NCI-H345 treated with DMSO at 0.1 percent for 48 hours (cell line): ENCODE measurements around the gene TLK2.

Source experiments
- DNase-seq: peaks from one replicate; lab custom pipeline; 2025; ENCODE audit not compliant: unreplicated experiment; lab: John Stamatoyannopoulos, UW

The TLK2 gene

DNA sequence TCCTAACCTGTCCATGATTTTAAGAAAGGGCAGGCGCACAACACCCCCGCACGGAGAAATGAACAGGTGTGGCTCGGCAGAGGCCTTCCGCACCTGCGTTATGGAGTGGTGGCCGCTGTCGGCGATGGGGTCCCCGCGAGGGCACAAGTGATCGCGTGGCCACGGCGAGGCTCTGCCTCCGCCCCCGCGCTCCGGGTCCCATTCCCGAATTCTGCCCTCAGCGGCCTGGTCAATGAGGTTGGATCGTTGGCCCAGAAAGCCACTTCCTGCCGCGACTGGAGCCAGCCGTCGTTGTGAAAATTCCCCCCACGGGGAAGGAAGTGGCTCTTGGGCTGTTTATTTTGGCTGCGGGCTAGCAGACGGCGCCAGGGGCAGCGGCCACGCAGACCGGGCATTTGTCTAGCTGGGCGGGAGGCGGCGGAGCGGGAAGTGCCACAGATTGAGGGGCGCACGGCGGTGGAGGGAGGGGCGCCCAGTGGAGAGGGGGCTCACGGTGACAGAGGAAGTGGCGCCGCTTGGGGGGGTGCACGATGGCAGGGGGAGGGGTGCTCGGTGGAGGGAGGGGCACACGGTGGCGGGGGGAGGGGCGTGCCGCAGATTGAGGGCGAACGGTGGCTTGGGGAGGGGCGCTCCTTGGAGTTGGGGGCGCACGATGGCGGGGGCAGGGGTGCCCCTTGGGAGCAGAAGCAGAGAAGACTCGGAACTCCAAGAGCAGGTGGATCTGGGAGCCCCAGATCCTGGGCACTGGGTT, 173.8 kb downstream of the TLK2 start:
- DNase-seq = no peak

DNA sequence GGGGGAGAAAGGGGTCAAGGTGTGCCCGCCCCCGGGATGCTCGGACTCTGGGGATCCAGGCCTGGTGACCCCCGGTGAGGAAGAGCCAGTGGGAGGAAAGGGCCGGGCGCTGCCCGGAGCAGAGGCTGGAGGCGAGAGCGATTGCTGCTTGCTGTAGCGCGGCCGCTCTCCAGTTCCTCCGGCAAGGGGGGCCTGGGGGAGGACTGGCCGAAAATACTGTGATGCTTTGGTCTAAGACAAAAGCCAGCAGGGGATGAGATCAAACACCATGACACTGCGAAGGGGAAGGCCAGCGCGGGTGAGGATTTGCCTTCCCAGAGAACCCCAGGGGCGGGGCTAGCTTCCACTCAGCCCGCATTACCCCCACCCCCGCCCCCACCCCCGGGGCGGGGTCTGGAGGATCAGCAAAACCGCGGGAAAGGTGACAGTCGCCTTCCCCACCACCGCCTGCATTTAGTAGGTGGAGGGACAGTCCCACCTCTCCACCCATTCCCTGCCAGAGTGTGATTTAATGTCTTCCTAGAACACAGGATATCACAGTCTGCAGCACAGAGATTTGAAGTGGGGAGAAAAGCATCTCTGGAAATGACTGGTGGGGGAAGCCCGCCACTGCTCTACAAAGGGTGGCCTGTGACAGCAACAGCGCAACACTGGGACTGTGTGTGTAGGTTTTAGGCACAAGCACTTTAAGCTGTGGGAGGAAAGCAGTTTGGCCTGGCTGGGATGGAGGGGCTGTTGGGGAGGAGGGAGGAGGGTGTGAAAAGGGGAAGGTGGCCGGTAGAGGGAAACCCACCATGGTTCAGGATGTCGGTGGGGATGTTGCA, 174.6 kb downstream of the TLK2 start:
- peak; percentile 56 for DNase-seq

DNA sequence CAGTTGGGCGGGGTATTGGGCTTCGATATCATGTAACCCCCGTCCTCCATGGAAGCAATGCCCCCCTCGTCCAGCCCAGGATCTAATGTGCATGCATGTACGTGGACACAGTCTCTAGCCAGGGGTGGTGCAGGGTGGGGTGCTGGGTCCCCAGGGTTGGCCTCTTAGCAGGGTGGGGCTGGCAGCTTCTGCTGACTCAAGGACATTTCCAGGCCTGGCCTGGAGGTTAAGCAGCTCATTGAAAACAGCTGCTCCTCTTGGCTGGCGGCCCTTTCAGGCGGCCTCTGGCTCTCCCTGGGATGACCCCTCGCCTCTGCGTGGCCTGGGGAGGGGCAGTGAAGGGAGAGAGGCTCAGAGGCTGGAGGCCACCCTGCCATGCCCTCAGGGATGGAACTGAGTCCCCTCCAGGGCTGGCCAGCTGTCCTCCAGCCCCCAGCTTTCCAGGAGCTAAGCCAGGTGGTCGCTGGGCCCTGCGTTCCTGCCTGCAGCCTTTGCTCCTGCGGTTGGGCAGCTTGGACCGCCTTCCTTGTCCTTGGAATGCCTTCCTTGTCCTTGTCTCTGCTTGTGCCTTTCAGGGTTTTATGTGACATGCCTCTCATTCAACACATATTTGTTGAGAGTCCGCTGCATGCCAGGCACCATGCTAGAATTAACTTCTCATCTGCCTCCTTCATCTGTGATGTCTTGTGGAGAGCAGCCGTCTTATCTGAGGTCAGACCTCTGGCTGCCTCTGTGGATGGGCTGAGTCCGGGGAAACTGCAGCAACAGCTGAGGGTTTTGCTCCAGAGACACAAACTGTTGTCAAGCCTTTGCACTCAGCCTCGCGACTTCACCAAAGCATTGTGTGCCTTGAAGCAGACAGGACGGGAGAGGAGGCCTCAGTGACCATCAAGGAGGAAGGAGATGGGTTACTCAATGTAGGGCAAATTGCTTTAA, 175.5 kb downstream of the TLK2 start:
- no peak for DNase-seq

DNA sequence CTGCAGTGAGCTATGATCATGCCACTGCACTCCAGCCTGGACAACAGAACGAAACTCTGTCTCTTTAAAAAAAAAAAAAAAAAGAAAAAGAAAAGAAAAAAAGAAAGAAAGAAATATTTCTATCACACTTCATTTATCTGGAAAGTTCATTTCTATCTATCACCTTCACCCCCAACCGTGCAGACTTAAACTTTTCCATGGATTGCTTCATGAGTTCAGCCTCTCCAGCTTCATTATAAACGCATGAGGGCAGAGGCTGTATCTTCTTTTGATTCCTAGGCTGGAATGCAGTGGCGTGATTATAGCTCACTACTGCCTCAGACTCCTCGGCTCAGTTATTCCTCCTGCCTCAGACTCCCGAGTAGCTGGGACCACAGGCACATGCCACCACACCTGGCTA, 177.0 kb downstream of the TLK2 start:
- DNase-seq = no peak

DNA sequence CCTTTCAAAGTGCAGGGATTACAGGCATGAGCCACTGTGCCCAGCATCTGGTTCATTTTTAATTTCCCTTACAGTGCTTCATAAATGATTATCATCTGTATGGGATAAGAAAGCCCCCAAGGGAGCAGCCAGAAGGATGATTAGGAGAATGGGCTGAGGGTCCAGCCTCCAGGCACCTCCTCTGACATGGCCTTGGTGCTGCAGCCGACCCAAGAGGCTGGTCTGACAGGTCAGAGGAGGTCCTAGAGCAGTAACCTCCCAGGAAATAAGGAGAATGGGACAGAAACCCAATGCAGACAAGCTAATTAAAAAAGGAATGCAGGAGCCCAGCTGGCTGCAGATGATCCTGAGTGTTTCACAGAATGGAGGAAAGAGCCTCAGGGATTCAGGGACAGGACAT, 177.8 kb downstream of the TLK2 start:
- DNase-seq = no peak

DNA sequence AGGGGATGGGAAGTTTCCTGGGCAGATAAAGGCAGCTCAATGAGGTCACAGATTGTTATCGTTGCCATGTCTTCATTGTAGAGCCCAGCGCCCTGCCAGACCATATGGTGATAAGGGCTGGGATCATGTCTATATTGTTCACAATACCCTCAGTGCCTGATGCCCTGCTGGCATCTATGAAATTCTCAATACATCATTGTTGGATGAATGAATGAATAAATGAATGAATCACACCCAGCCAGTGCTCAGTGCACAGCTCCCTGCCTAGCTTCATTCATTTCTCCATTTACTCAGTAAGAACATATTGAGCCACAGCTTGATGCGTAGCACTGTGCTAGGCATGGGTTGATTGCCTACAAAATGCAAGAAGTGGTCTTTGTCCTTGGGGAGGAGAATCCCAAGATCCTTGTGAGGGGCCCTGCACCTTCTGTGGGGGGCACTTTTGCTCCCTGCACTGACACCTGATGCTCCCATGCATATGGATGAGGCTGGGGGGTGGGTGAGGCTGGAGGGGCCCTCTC, 178.6 kb downstream of the TLK2 start:
- DNase-seq = no peak

DNA sequence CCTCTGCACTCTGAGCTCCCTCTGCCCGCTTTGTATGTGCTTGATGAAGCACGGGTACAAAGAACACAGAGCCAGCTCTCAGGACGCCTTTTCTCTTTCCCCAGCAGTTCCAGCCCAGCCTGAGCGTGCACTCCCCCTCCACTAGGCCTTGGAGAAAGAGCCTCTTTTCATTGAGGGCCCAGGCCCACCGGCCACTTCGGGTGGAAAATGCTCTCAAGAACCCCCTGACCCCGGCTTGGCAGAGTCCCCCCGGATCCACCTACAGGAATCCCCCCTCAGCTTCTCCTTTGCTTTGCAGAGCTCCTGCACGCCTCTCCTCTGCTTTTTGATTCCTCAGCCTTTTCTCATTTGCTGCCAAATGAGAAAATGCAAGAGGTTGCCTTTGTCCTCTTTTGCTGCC, 179.1 kb downstream of the TLK2 start:
- no peak for DNase-seq

DNA sequence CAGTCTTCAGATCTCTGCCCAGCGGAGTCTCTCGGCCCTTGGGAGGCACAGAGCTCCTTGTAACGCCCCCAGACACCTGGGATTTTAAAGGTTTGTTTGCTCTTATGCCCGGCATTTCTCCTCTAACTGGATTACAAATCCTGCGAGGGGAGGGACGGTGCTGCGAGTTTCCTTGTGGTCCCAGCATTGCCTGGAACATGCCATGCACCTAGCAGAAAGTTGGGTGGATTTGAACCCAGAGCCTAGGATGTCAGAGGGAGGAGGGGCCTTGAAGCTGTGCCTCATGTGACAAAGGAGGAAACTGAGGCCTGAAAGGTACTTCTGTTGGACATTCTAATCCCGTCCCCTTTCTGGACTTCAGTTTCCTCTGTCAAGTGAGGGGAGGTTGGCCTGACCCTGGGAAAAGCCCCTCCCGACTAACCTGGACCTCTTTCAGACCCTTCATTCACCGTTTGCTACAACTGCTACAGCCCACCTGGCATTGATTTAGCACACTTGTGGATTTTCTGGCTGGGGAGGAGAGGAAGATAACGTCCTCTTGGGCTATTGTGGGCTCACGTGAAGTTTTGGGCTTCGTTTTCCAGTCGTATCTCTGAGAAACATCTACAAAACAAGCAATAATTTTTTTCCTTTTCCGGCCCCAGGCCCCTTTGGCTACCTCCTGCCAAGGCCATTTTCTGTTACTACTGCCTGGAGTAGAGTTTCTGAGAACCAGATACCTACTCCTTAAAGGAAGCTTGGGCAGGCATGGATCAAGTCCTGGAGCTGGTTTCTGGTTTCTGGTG, 179.7 kb downstream of the TLK2 start:
- DNase-seq = no peak

DNA sequence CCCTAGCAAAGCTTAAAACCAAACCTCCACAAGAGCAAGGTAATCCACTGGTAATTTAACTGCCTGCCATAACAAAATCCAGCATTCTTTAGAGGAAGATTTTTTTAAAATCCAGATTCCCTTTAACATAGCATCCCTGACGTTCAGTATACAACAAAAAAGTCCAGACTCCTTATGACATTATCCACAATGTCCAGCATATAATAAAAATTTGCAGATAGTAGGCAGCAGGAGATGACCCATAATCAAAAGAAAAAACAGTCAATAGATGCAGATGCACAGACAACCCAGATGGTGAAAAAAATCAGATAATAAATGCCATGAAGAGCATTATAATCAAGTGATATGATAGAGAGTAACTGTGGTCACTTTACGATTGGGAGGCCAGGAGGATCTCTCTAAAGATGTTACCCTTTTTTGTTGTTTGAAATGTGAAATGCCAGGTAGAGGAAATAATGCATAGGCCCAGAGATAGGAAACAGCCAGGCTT, 182.0 kb downstream of the TLK2 start:
- DNase-seq = no peak

DNA sequence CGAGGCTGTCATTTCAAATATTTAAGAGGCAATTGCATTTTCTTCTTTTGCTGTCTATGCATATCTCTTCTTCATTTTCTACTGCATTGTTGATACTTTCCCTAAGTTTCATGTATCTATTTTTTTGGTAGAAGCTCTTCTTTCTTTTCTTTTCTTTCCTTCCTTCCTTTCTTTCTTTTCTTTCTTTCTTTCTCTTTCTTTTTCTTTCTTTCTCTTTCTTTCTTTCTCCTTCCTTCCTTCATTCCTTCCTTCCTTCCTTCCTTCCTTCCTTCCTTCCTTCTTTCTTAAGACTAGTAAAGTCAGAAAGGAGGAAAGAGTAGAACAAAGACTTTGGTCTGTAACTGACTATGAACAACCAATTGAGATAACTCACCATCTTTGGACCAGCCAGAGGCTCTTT, 182.7 kb downstream of the TLK2 start:
- DNase-seq = no peak

DNA sequence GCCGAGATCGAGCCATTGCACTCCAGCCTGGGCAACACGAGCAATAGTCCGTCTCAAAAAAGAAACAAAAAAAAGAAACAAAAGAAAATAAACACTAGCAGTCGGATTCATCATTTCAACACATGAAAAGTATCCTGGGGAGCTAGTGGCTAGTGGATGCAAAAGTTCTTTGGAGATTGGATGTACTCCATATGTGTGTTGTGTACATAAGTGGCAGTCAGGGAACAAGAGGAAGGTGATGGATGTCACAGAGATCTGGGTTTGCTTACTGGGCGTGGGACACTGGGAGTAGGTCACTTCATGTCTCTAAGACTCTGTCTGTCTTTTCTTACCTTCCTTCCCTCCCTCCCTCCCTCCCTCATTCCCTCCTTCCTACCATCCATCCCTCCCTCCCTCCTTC, 184.2 kb downstream of the TLK2 start:
- DNase-seq = no peak
